SK-N-SH (cell line): ENCODE results near the gene CDK14. TPM values are rescaled to one million over a fixed set of nuclear protein-coding genes. Genes with fewer than 3 reads are reported as not detected.

ENCODE experiments used
- CTCF ChIA-PET: fragments of 300-600, 350-600 bp; formaldehyde crosslinking; extraction: SDS; loops from one replicate; lab custom pipeline; 2021; lab: Yijun Ruan, JAX
- POLR2A ChIA-PET: fragments of 350-600 bp; sonication (Branson Sonifier 250); formaldehyde crosslinking; extraction: SDS; loops from one replicate; lab custom pipeline; 2020; ENCODE audit warnings: antibody characterized with exemption, inconsistent platforms; lab: Yijun Ruan, JAX
- DNase-seq: peaks from one replicate; pipeline ENCODE4 v3.0.0; 2012
- H2AFZ ChIP-seq: fragments of 200-600 bp; sonication (generic); 2 replicates; pipeline ENCODE4 v1.8.1; 2016; ENCODE audit warnings: antibody characterized with exemption, mild to moderate bottlenecking, low read depth
- H3F3A ChIP-seq: fragments of 200-600 bp; sonication (generic); replicated peaks from 2 replicates; pipeline ENCODE3; 2016; ENCODE audit warnings: antibody characterized with exemption, mild to moderate bottlenecking; ENCODE audit not compliant: insufficient read depth
- H3K27ac ChIP-seq, 2 experiments: fragments of 200-500 bp in 1 of 2; fragments of 200-600 bp in 1 of 2; sonication (Bioruptor generic) in 1 of 2; sonication (generic), shearing (Covaris generic) in 1 of 2; 2 replicates each; pipeline versions ENCODE4 v1.5.1 to v1.6.1; 2014 to 2016; ENCODE audit warnings: low read depth in 2 of 2, inconsistent platforms in 1 of 2, low read length in 1 of 2, mild to moderate bottlenecking in 1 of 2, mixed read lengths in 1 of 2
- H3K27me3 ChIP-seq: fragments of 200-600 bp; sonication (generic), shearing (Covaris generic); 2 replicates; pipeline ENCODE4 v1.6.1; 2016; ENCODE audit warnings: mixed run types; ENCODE audit not compliant: insufficient read depth
- H3K36me3 ChIP-seq, 2 experiments: fragments of 200-500 bp in 1 of 2; fragments of 200-600 bp in 1 of 2; sonication (Bioruptor generic) in 1 of 2; sonication (generic) in 1 of 2; replicated peaks in 1 of 2; 2 replicates each; pipeline versions ENCODE3 to v1.5.1; 2014 to 2016; ENCODE audit warnings: low read length in 1 of 2, mild to moderate bottlenecking in 1 of 2; ENCODE audit not compliant: insufficient read depth in 2 of 2, control insufficient read depth in 1 of 2
- H3K4me1 ChIP-seq, 2 experiments: fragments of 200-500 bp in 1 of 2; fragments of 200-600 bp in 1 of 2; sonication (Bioruptor generic) in 1 of 2; sonication (generic), shearing (Covaris generic) in 1 of 2; 2 replicates each; pipeline versions ENCODE4 v1.5.1 to v1.6.1; 2014 to 2016; ENCODE audit warnings: low read depth in 1 of 2, low read length in 1 of 2, mixed run types in 1 of 2; ENCODE audit not compliant: insufficient read depth in 2 of 2, control insufficient read depth in 1 of 2
- H3K4me2 ChIP-seq: fragments of 200-600 bp; sonication (generic), shearing (Covaris generic); 2 replicates; pipeline ENCODE4 v1.6.1; 2017; ENCODE audit warnings: mixed run types
- H3K4me3 ChIP-seq, 2 experiments: fragments of 200-500 bp in 1 of 2; fragments of 200-600 bp in 1 of 2; sonication (Bioruptor generic) in 1 of 2; sonication (generic), shearing (Covaris generic) in 1 of 2; 2 replicates each; pipeline versions ENCODE4 v1.5.1 to v1.8.1; 2014 to 2016; ENCODE audit warnings: low read depth in 2 of 2, inconsistent platforms in 1 of 2, low read length in 1 of 2, mild to moderate bottlenecking in 1 of 2, mixed read lengths in 1 of 2, moderate library complexity in 1 of 2
- H3K79me2 ChIP-seq: fragments of 200-600 bp; sonication (generic); 2 replicates; pipeline ENCODE4 v1.8.1; 2017; ENCODE audit warnings: mild to moderate bottlenecking; ENCODE audit not compliant: insufficient read depth
- H3K9ac ChIP-seq: fragments of 200-600 bp; sonication (generic); 2 replicates; pipeline ENCODE4 v1.6.1; 2017; ENCODE audit warnings: mixed run types
- H3K9me2 ChIP-seq: fragments of 200-600 bp; sonication (generic); 2 replicates; pipeline ENCODE4 v1.6.1; 2017; ENCODE audit warnings: mixed run types
- H3K9me3 ChIP-seq: fragments of 200-600 bp; sonication (generic); 2 replicates; pipeline ENCODE4 v1.6.1; 2017; ENCODE audit warnings: mixed run types, mild to moderate bottlenecking, moderate library complexity
- H4K20me1 ChIP-seq: fragments of 200-600 bp; sonication (generic); 2 replicates; pipeline ENCODE4 v1.6.1; 2017; ENCODE audit warnings: mild to moderate bottlenecking, mixed run types; ENCODE audit not compliant: insufficient read depth
- CHD2 ChIP-seq: fragments of 150-350 bp; IDR thresholded peaks from 2 replicates; pipeline ENCODE4 v1.6.1; 2018; ENCODE audit warnings: low read length; ENCODE audit not compliant: partially characterized antibody
- CTCF ChIP-seq: fragments of 200-600 bp; sonication (generic); IDR thresholded peaks from 2 replicates; pipeline ENCODE4 v1.6.1; 2017; ENCODE audit warnings: antibody characterized with exemption, mild to moderate bottlenecking, moderate library complexity
- ELF1 ChIP-seq: IDR thresholded peaks from 2 replicates; pipeline ENCODE4 v1.4.0; 2012
- EP300 ChIP-seq, 2 experiments: IDR thresholded peaks; 2 replicates each; pipeline versions ENCODE4 v1.4.0 to v1.6.1; 2012; ENCODE audit warnings: borderline replicate concordance in 1 of 2, low read depth in 1 of 2, low read length in 1 of 2
- FOXJ3 ChIP-seq: sonication (generic); formaldehyde crosslinking; IDR thresholded peaks from 2 replicates; pipeline ENCODE4 v1.5.1; 2020; ENCODE audit warnings: mild to moderate bottlenecking, missing genetic modification reagents
- GATA2 ChIP-seq: sonication (generic); formaldehyde crosslinking; IDR thresholded peaks from 2 replicates; pipeline ENCODE4 v1.5.0; 2020; ENCODE audit warnings: mild to moderate bottlenecking, missing genetic modification reagents
- JUND ChIP-seq: IDR thresholded peaks from 2 replicates; pipeline ENCODE4 v1.4.0; 2012
- MAX ChIP-seq: IDR thresholded peaks from 2 replicates; pipeline ENCODE4 v1.4.0; 2012; ENCODE audit warnings: low read depth
- PBX3 ChIP-seq: IDR thresholded peaks from 2 replicates; pipeline ENCODE4; 2012
- SMC3 ChIP-seq: IDR thresholded peaks from 2 replicates; pipeline ENCODE4 v1.6.1; 2012; ENCODE audit warnings: low read depth, low read length, improper control_type of control experiment
- TAF1 ChIP-seq: IDR thresholded peaks from 2 replicates; pipeline ENCODE4 v1.6.1; 2012; ENCODE audit warnings: low read depth, mild to moderate bottlenecking, low read length, moderate library complexity, borderline replicate concordance
- YY1 ChIP-seq: IDR thresholded peaks from 2 replicates; pipeline ENCODE4 v1.4.0; 2012; ENCODE audit warnings: low read depth, mild to moderate bottlenecking
- WGBS: methylation state at CpG from one replicate; pipeline ENCODE4 v1.1.6; 2017; ENCODE audit warnings: low lambda C conversion rate; 5-methylcytosine and 5-hydroxymethylcytosine counted together
- polyA plus RNA-seq, 3 experiments: library from polyadenylated mRNA; depleted of rRNA; stranded (reverse); fragments of >200 nt; gene quantifications; 2 replicates each; pipeline ENCODE4 v1.2.3, GENCODE V29; 2012

The CDK14 gene
- polyA plus RNA-seq, 1 of the 3 experiments (the other 2 are of a cell fraction) = 13.9 TPM

DNA sequence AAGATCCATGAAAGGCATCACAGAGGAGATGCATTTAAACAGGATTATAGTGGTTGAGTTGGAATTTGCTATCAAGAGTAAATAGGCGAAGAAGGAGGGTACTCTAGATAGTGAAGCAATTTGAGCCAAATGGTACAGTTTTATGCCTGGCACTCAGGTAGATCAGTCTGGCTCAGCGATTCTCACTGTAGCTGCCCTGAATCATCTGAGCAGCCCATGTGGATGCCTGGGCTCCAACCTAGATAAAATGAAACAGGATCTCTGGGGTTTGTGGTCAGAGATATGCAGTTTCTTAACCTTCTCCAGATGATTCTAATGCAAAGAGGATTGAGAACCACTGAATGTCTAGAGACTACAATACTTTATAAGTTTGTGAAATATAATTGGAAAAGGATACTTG lies 386.1 kb downstream of the CDK14 start:
- Histone ChIP-seq H3K4me2 (no peak overlapping the region), H3K9me2 (no peaks in the 10 kb centered on the region), H3K27ac (no peak overlapping the region), H3F3A (peaks cover 3% of the 10 kb centered on the region), H3K4me3 (no peak overlapping the region), H3K27me3 (no peaks in the 10 kb centered on the region), H3K36me3 (peaks cover 4 to 59% of the 10 kb centered on the region in 2 experiments), H3K9me3 (0 out of 2 replicates have a peak, but pooled peaks cover 10% of the 10 kb centered on the region), H3K4me1 (peaks cover 0 to 2% of the 10 kb centered on the region in 2 experiments; a peak in 2 of 4 replicates)
- POLR2A ChIA-PET = no interaction called here
- CTCF ChIA-PET = interaction anchor here (0.9 kb wide), 1 partner anchor 11 kb away, joined by 3 read pairs; no protein-coding TSS in a partner anchor
- no peak for DNase-seq
- no peak for TF ChIP-seq YY1
- no peak for TF ChIP-seq ELF1
- TF ChIP-seq SMC3 = no peak
- TF ChIP-seq CTCF = no peak
- no peak for TF ChIP-seq TAF1
- TF ChIP-seq, all 33 proteins: peak for 0
- Histone ChIP-seq H4K20me1 (no peaks in the 10 kb centered on the region), H3K79me2 (no peaks in the 10 kb centered on the region), H3K9ac (no peak overlapping the region), H2AFZ (no peak overlapping the region)
- WGBS = 80% methylated on average over 2 of the region's 2 CpGs

GRCh38 chr7:90984692-90985091 lies 388.6 kb downstream of the CDK14 start:
- Histone ChIP-seq H3K79me2 (no peaks in the 10 kb centered on the region), H3K27me3 (no peaks in the 10 kb centered on the region), H3K9ac (no peak overlapping the region), H3K4me3 (no peak overlapping the region), H3K36me3 (peaks cover 4 to 58% of the 10 kb centered on the region in 2 experiments), H3K4me2 (no peak overlapping the region), H3K9me2 (no peaks in the 10 kb centered on the region), H3F3A (peaks cover 3% of the 10 kb centered on the region), H3K27ac (no peak overlapping the region), H2AFZ (no peak overlapping the region), H3K9me3 (0 out of 2 replicates have a peak, but pooled peaks cover 3% of the 10 kb centered on the region), H3K4me1 (peaks cover 0 to 13% of the 10 kb centered on the region in 2 experiments; a peak in 3 of 4 replicates), H4K20me1 (no peaks in the 10 kb centered on the region)
- TF ChIP-seq EP300 (IDR thresholded peaks at IDR 0.05; ENCODE audit: borderline replicate concordance in 1 of 2, low read depth in 1 of 2, low read length in 1 of 2) (no peak), MAX (no peak), JUND (no peak), CHD2 (no peak), PBX3 (no peak), GATA2 (no peak), FOXJ3 (no peak)
- 81% methylated on average over 1 of the region's 1 CpG for WGBS
- ChIA-PET POLR2A (no interaction called here), CTCF (interaction anchor here (0.7 to 1.3 kb wide), 4 partner anchors 14 to 50 kb away, joined by 3 to 6 read pairs (median 3); no protein-coding TSS in a partner anchor)
- DNase-seq = no peak
